ENCODE data around the gene OPA3.

GRCh38 chr19:45621976-45622503, 37.4 kb upstream of the OPA3 start:
- TF ChIP-seq, protein P1, sequence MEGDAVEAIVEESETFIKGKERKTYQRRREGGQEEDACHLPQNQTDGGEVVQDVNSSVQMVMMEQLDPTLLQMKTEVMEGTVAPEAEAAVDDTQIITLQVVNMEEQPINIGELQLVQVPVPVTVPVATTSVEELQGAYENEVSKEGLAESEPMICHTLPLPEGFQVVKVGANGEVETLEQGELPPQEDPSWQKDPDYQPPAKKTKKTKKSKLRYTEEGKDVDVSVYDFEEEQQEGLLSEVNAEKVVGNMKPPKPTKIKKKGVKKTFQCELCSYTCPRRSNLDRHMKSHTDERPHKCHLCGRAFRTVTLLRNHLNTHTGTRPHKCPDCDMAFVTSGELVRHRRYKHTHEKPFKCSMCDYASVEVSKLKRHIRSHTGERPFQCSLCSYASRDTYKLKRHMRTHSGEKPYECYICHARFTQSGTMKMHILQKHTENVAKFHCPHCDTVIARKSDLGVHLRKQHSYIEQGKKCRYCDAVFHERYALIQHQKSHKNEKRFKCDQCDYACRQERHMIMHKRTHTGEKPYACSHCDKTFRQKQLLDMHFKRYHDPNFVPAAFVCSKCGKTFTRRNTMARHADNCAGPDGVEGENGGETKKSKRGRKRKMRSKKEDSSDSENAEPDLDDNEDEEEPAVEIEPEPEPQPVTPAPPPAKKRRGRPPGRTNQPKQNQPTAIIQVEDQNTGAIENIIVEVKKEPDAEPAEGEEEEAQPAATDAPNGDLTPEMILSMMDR (conservative IDR thresholded peaks at IDR 0.05; ENCODE audit: low read depth, low read length): no peak
- no peak for TF ChIP-seq EZH2 (IDR thresholded peaks at IDR 0.05; ENCODE audit: borderline replicate concordance, low read depth, low read length, poor library complexity, severe bottlenecking)
